ENCODE data around the gene AKAP7. TPM values are rescaled to one million over a fixed set of nuclear protein-coding genes. Genes with fewer than 3 reads are reported as not detected.

Gene AKAP7
- polyA plus RNA-seq, 3 donors, result 2.4 to 4.9 (median 3.4) TPM

GRCh38 chr6:131231103-131231502, 95.8 kb downstream of the AKAP7 start:
- no peak overlapping the region for H3K27ac Mint-ChIP-seq
- Histone ChIP-seq H4K20me1 (ENCODE audit: insufficient read depth, low read length) (no peaks in the 10 kb centered on the region), H3K4me2 (replicated peaks; ENCODE audit: extremely low read depth, low read length, poor library complexity, severe bottlenecking) (no peak overlapping the region), H3K27me3 (ENCODE audit: control insufficient read depth in 2 of 2, insufficient read depth in 2 of 2, low read length in 2 of 2) (no peaks in the 10 kb centered on the region), H2AFZ (ENCODE audit: insufficient read depth, low read depth, low read length, poor library complexity, severe bottlenecking) (no peak overlapping the region), H3K9me3 (replicated peaks in 1 of 2; ENCODE audit: control insufficient read depth in 1 of 2, insufficient read depth in 1 of 2, low read length in 2 of 2) (no peaks in the 10 kb centered on the region), H3K4me3 (replicated peaks in 1 of 3; ENCODE audit: low read depth in 2 of 3, low read length in 3 of 3) (no peak overlapping the region), H3K4me1 (ENCODE audit: control insufficient read depth in 1 of 2, insufficient read depth in 2 of 2, low read length in 2 of 2) (no peaks in the 10 kb centered on the region), H3K9ac (ENCODE audit: insufficient read depth, low read length, poor library complexity, severe bottlenecking) (no peak overlapping the region), H3K27ac (ENCODE audit: low read depth in 1 of 2, low read length in 2 of 2) (no peak overlapping the region), H3K36me3 (replicated peaks in 1 of 2; ENCODE audit: control insufficient read depth in 1 of 2, insufficient read depth in 2 of 2, low read length in 2 of 2) (no peaks in the 10 kb centered on the region), H3K79me2 (ENCODE audit: insufficient read depth, low read length) (no peaks in the 10 kb centered on the region)
- intact Hi-C loops (cut with micrococcal nuclease), result no loop called here
- no peak overlapping the region for H3K4me3 Mint-ChIP-seq
- no peak for TF ChIP-seq CTCF (IDR thresholded peaks at IDR 0.05)
- peaks cover 0 to 1% (median 0%) of the 10 kb centered on the region in 3 donors for H3K27me3 Mint-ChIP-seq (ENCODE audit: low read depth in 3 of 3)
- WGBS (ENCODE audit: insufficient coverage), result no CpG with 5 or more reads among the region's 2 CpGs
- no peaks in the 10 kb centered on the region for H3K36me3 Mint-ChIP-seq
- peaks cover 0 to 3% (median 0%) of the 10 kb centered on the region in 7 donors for H3K9me3 Mint-ChIP-seq
- no peak for DNase-seq
- H3K4me1 Mint-ChIP-seq, result no peaks in the 10 kb centered on the region

GRCh38 chr6:131231891-131232290, 96.6 kb downstream of the AKAP7 start:
- Histone ChIP-seq H3K79me2 (ENCODE audit: insufficient read depth, low read length) (no peaks in the 10 kb centered on the region), H3K27me3 (ENCODE audit: control insufficient read depth in 2 of 2, insufficient read depth in 2 of 2, low read length in 2 of 2) (no peaks in the 10 kb centered on the region), H3K4me2 (replicated peaks; ENCODE audit: extremely low read depth, low read length, poor library complexity, severe bottlenecking) (no peak overlapping the region), H3K27ac (ENCODE audit: low read depth in 1 of 2, low read length in 2 of 2) (no peak overlapping the region), H3K4me3 (replicated peaks in 1 of 3; ENCODE audit: low read depth in 2 of 3, low read length in 3 of 3) (no peak overlapping the region), H3K4me1 (ENCODE audit: control insufficient read depth in 1 of 2, insufficient read depth in 2 of 2, low read length in 2 of 2) (no peaks in the 10 kb centered on the region), H2AFZ (ENCODE audit: insufficient read depth, low read depth, low read length, poor library complexity, severe bottlenecking) (no peak overlapping the region), H4K20me1 (ENCODE audit: insufficient read depth, low read length) (no peaks in the 10 kb centered on the region), H3K9ac (ENCODE audit: insufficient read depth, low read length, poor library complexity, severe bottlenecking) (no peak overlapping the region), H3K9me3 (replicated peaks in 1 of 2; ENCODE audit: control insufficient read depth in 1 of 2, insufficient read depth in 1 of 2, low read length in 2 of 2) (no peaks in the 10 kb centered on the region), H3K36me3 (replicated peaks in 1 of 2; ENCODE audit: control insufficient read depth in 1 of 2, insufficient read depth in 2 of 2, low read length in 2 of 2) (no peaks in the 10 kb centered on the region)
- Mint-ChIP-seq H3K9me3 (peaks cover 0 to 8% (median 1%) of the 10 kb centered on the region in 7 donors), H3K27me3 (ENCODE audit: low read depth in 3 of 3) (peaks cover 0 to 1% (median 0%) of the 10 kb centered on the region in 3 donors), H3K4me1 (no peaks in the 10 kb centered on the region), H3K4me3 (no peak overlapping the region), H3K27ac (no peak overlapping the region), H3K36me3 (no peaks in the 10 kb centered on the region)
- no peak for DNase-seq
- intact Hi-C loops (cut with micrococcal nuclease), result no loop called here
- TF ChIP-seq CTCF (IDR thresholded peaks at IDR 0.05), result no peak
- WGBS (ENCODE audit: insufficient coverage), result no CpG with 5 or more reads among the region's 5 CpGs

All from CD14-positive monocyte (primary cell).